ENCODE data around the gene VIM. TPM values are rescaled to one million over a fixed set of nuclear protein-coding genes. Genes with fewer than 3 reads are reported as not detected.
"Not testable (repeated sequence)": the region's sequence is repeated elsewhere in the genome, so short reads cannot be mapped to it uniquely, and the experiment has no call there.

VIM gene
- total RNA-seq, 2 donors from 2014 or later = 293 to 1,683 TPM

GRCh38 chr10:17249820-17250219, 21.8 kb downstream of the VIM start:
- H3K4me3 ChIP-seq = no peak overlapping the region
- no peaks in the 10 kb centered on the region for H3K27me3 ChIP-seq (replicated peaks; ENCODE audit: insufficient read depth)
- WGBS = 53% methylated on average over 4 of the region's 4 CpGs
- H3K9me3 ChIP-seq = no peaks in the 10 kb centered on the region
- intact Hi-C loops (cut with DNase I) = no loop called here
- DNase-seq (ENCODE audit: low spot score) = no peak
- no peak overlapping the region for H3K27ac ChIP-seq
- TF ChIP-seq POLR2AphosphoS5 (IDR thresholded peaks at IDR 0.05) (no peak), POLR2A (IDR thresholded peaks at IDR 0.05) (no peak), CTCF (IDR thresholded peaks at IDR 0.05) (no peak)
- no peaks in the 10 kb centered on the region for H3K36me3 ChIP-seq
- no peaks in the 10 kb centered on the region for H3K4me1 ChIP-seq (replicated peaks)

GRCh38 chr10:17250736-17251135, 22.7 kb downstream of the VIM start:
- no peak overlapping the region for H3K27ac ChIP-seq
- H3K27me3 ChIP-seq (replicated peaks; ENCODE audit: insufficient read depth) = no peaks in the 10 kb centered on the region
- DNase-seq (ENCODE audit: low spot score) = no peak
- 94% methylated on average over 2 of the region's 2 CpGs for WGBS
- no peak overlapping the region for H3K4me3 ChIP-seq
- no peaks in the 10 kb centered on the region for H3K9me3 ChIP-seq
- H3K4me1 ChIP-seq (replicated peaks) = no peaks in the 10 kb centered on the region
- no peaks in the 10 kb centered on the region for H3K36me3 ChIP-seq
- TF ChIP-seq CTCF (IDR thresholded peaks at IDR 0.05) (no peak), POLR2AphosphoS5 (IDR thresholded peaks at IDR 0.05) (no peak), POLR2A (IDR thresholded peaks at IDR 0.05) (no peak)
- intact Hi-C loops (cut with DNase I) = no loop called here

GRCh38 chr10:17254543-17255050, 26.6 kb downstream of the VIM start:
- intact Hi-C loops (cut with DNase I) = loop anchor here (5.0 kb wide), 2 partner anchors 412 to 427 kb away; no protein-coding TSS in a partner anchor
- WGBS = 86% methylated on average over 2 of the region's 2 CpGs
- not testable (repeated sequence) for DNase-seq (ENCODE audit: low spot score); H3K36me3 ChIP-seq; H3K27ac ChIP-seq; H3K9me3 ChIP-seq; H3K4me3 ChIP-seq; H3K4me1 ChIP-seq (replicated peaks); H3K27me3 ChIP-seq (replicated peaks; ENCODE audit: insufficient read depth)

GRCh38 chr10:17255512-17255911, 27.5 kb downstream of the VIM start:
- 88% methylated on average over 3 of the region's 3 CpGs for WGBS
- no peak for DNase-seq (ENCODE audit: low spot score)
- Histone ChIP-seq H3K4me3 (no peak overlapping the region), H3K27ac (no peak overlapping the region), H3K36me3 (no peaks in the 10 kb centered on the region), H3K4me1 (replicated peaks) (no peaks in the 10 kb centered on the region), H3K9me3 (no peaks in the 10 kb centered on the region), H3K27me3 (replicated peaks; ENCODE audit: insufficient read depth) (no peaks in the 10 kb centered on the region)
- intact Hi-C loops (cut with DNase I) = loop anchor here (5.0 kb wide), 2 partner anchors 413 to 428 kb away; no protein-coding TSS in a partner anchor
- TF ChIP-seq CTCF (IDR thresholded peaks at IDR 0.05) (no peak), POLR2A (IDR thresholded peaks at IDR 0.05) (no peak), POLR2AphosphoS5 (IDR thresholded peaks at IDR 0.05) (no peak)

GRCh38 chr10:17256051-17256450, 28.0 kb downstream of the VIM start:
- 58% methylated on average over 1 of the region's 1 CpG for WGBS
- intact Hi-C loops (cut with DNase I) = loop anchor here (5.0 kb wide), 2 partner anchors 414 to 429 kb away; no protein-coding TSS in a partner anchor
- Histone ChIP-seq H3K4me3 (no peak overlapping the region), H3K9me3 (no peaks in the 10 kb centered on the region), H3K36me3 (no peaks in the 10 kb centered on the region), H3K27ac (no peak overlapping the region), H3K27me3 (replicated peaks; ENCODE audit: insufficient read depth) (no peaks in the 10 kb centered on the region), H3K4me1 (replicated peaks) (no peaks in the 10 kb centered on the region)
- no peak for DNase-seq (ENCODE audit: low spot score)
- TF ChIP-seq CTCF (IDR thresholded peaks at IDR 0.05) (no peak), POLR2AphosphoS5 (IDR thresholded peaks at IDR 0.05) (no peak), POLR2A (IDR thresholded peaks at IDR 0.05) (no peak)
